Mammary epithelial cell (primary cell): ENCODE measurements around the gene PDZK1.

Experiments used
- EZH2 ChIP-seq: IDR thresholded peaks from 2 replicates; pipeline ENCODE4 v1.6.1; 2012; ENCODE audit warnings: low read length, inconsistent platforms, borderline replicate concordance
- TF ChIP-seq, protein P1 (sequence below), 2 donors: IDR thresholded peaks in 1 of 2; conservative IDR thresholded peaks in 1 of 2; 2 replicates each; pipeline ENCODE4 v1.5.1; 2011 to 2012; ENCODE audit warnings: inconsistent platforms in 2 of 2, low read length in 2 of 2, mild to moderate bottlenecking in 2 of 2, control low read depth in 1 of 2, low read depth in 1 of 2; ENCODE audit not compliant: insufficient read depth in 1 of 2; ENCODE audit errors: extremely low read depth in 1 of 2

DNA sequence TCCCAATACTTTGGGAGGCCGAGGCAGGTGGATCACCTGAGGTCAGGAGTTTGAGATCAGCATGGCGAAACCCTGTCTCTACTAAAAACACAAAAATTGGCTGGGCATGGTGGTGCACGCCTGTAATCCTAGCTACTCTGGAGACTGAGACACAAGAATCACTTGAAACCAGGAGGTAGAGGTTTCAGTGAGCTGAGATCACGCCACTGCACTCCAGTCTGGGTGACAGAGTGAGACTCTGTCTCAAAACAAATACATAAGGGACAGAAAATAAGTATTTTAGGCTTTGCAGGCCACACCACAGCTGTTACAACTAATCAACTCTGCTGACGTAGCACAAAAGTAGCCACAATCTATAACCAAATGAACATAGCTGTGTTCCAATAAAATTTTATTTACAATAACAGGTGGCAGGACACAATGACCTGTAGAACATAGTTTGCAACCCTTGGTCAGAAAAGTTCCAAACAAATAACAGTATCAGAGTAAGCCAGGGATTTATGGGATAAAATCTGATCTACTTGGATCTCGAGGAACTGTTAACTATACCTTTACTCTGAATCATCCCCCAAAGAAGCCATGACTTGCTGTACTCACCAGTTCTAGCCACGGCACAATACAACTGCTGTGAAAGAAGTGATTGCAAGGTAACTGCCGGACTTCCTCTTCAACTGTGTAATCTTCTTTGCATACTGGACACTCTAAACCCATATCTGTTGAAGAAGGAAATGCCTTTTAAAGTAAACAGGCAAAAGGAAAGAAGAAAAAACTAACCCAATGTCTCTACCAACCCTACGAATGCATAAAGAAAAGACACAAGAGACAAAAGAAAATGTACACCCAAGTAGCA lies 40.5 kb upstream of the PDZK1 start:
- TF ChIP-seq, protein P1, sequence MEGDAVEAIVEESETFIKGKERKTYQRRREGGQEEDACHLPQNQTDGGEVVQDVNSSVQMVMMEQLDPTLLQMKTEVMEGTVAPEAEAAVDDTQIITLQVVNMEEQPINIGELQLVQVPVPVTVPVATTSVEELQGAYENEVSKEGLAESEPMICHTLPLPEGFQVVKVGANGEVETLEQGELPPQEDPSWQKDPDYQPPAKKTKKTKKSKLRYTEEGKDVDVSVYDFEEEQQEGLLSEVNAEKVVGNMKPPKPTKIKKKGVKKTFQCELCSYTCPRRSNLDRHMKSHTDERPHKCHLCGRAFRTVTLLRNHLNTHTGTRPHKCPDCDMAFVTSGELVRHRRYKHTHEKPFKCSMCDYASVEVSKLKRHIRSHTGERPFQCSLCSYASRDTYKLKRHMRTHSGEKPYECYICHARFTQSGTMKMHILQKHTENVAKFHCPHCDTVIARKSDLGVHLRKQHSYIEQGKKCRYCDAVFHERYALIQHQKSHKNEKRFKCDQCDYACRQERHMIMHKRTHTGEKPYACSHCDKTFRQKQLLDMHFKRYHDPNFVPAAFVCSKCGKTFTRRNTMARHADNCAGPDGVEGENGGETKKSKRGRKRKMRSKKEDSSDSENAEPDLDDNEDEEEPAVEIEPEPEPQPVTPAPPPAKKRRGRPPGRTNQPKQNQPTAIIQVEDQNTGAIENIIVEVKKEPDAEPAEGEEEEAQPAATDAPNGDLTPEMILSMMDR (conservative IDR thresholded peaks at IDR 0.05 in 1 of 2, IDR thresholded peaks at IDR 0.05 in 1 of 2; ENCODE audit: extremely low read depth in 1 of 2, insufficient read depth in 1 of 2, low read depth in 1 of 2, low read length in 2 of 2), result no peak
- TF ChIP-seq EZH2, result no peak
